ENCODE data around the gene GALNT2. TPM values are rescaled to one million over a fixed set of nuclear protein-coding genes. Genes with fewer than 3 reads are reported as not detected.

The GALNT2 gene
- polyA plus RNA-seq, 1 of the 3 experiments (the other 2 are of a cell fraction): 118 TPM

DNA sequence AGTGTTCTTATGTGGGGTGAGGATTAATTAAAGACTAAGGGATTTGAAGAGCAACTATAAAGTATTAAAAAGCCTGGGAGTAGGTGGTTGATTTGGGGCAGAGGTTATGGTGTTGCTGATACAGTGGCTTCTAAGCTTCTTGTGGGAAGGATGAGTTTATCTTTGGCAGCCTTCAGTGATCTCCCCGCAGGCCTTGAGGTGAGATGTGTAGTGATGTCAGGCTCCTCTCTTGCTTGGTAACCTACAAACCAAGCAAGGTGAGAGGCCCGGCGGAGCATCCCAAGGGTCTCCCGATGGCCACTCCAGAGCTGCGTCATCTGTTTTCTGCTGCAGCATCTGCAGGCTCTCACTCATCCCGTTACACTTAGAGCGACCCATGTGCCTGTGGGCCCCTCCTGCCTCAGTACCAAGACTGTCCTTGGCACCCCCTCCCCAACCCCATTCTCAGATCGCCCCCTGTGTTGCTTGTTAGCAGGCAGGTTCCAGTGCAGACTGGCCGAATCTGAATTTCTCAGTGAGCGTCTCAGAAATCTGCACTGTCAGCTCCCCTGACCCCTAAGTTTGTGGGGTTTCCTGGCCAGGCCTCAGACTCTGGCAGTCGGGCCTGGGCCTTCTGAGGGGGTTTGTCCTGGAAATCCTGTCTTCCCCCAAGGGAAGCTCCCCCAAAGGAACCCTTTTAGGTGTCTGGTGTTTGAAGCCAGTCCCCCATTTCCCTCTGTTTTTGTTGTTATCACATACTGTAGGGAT is 77.9 kb downstream of the GALNT2 start:
- WGBS (ENCODE audit: low lambda C conversion rate): 91% methylated on average over 11 of the region's 11 CpGs
- POLR2A ChIA-PET: no interaction called here
- H2AFZ ChIP-seq (ENCODE audit: low read depth): no peak overlapping the region

GRCh38 chr1:230145505-230145899 is 78.5 kb downstream of the GALNT2 start:
- Histone ChIP-seq H3K9me3 (no peaks in the 10 kb centered on the region), H3F3A (replicated peaks; ENCODE audit: insufficient read depth) (no peaks in the 10 kb centered on the region), H3K9ac (no peak overlapping the region), H3K27me3 (ENCODE audit: insufficient read depth) (no peaks in the 10 kb centered on the region), H3K27ac (ENCODE audit: low read depth in 2 of 2, low read length in 1 of 2) (no peak overlapping the region), H3K4me1 (ENCODE audit: control insufficient read depth in 1 of 2, insufficient read depth in 2 of 2, low read depth in 1 of 2, low read length in 1 of 2) (peaks cover 18 to 46% of the 10 kb centered on the region in 2 experiments; a peak in 3 of 4 replicates), H4K20me1 (ENCODE audit: insufficient read depth) (peaks cover 94% of the 10 kb centered on the region), H3K4me2 (no peak overlapping the region), H3K4me3 (ENCODE audit: low read depth in 2 of 2, low read length in 1 of 2) (no peak overlapping the region), H3K79me2 (ENCODE audit: insufficient read depth) (peaks cover 90% of the 10 kb centered on the region), H3K9me2 (no peaks in the 10 kb centered on the region), H2AFZ (ENCODE audit: low read depth) (no peak overlapping the region), H3K36me3 (replicated peaks in 1 of 2; ENCODE audit: control insufficient read depth in 1 of 2, insufficient read depth in 2 of 2, low read length in 1 of 2) (peaks cover 0 to 3% of the 10 kb centered on the region in 2 experiments)
- peak; percentile 27; the same call in 1 of the 2 replicates for TF ChIP-seq RCOR1 (IDR thresholded peaks at IDR 0.05; ENCODE audit: low read length)
- no peak for TF ChIP-seq TAF1 (IDR thresholded peaks at IDR 0.05; ENCODE audit: borderline replicate concordance, low read depth, low read length)
- 0 out of 2 replicates have a peak, but pooled peaks have one; percentile 49 for TF ChIP-seq NFIC (IDR thresholded peaks at IDR 0.05; ENCODE audit: borderline replicate concordance)
- CTCF ChIA-PET: interaction anchor here (0.8 to 1.4 kb wide), 3 partner anchors 8 to 484 kb away, joined by 4 to 5 read pairs (median 4); no protein-coding TSS in a partner anchor
- peak; percentile 58 for DNase-seq
- WGBS (ENCODE audit: low lambda C conversion rate): 67% methylated on average over 8 of the region's 8 CpGs
- POLR2A ChIA-PET: no interaction called here

More for the DNA sequence above, 77.9 kb downstream of the GALNT2 start:
- Histone ChIP-seq H3K27ac (ENCODE audit: low read depth in 2 of 2, low read length in 1 of 2) (no peak overlapping the region), H4K20me1 (ENCODE audit: insufficient read depth) (peaks cover 95% of the 10 kb centered on the region), H3K4me2 (no peak overlapping the region), H3F3A (replicated peaks; ENCODE audit: insufficient read depth) (no peaks in the 10 kb centered on the region), H3K27me3 (ENCODE audit: insufficient read depth) (no peaks in the 10 kb centered on the region), H3K9ac (no peak overlapping the region), H3K36me3 (replicated peaks in 1 of 2; ENCODE audit: control insufficient read depth in 1 of 2, insufficient read depth in 2 of 2, low read length in 1 of 2) (peaks cover 0 to 3% of the 10 kb centered on the region in 2 experiments), H3K9me2 (no peaks in the 10 kb centered on the region), H3K4me3 (ENCODE audit: low read depth in 2 of 2, low read length in 1 of 2) (no peak overlapping the region), H3K9me3 (no peaks in the 10 kb centered on the region), H3K79me2 (ENCODE audit: insufficient read depth) (peaks cover 88% of the 10 kb centered on the region), H3K4me1 (ENCODE audit: control insufficient read depth in 1 of 2, insufficient read depth in 2 of 2, low read depth in 1 of 2, low read length in 1 of 2) (peaks cover 24 to 52% of the 10 kb centered on the region in 2 experiments; a peak in 3 of 4 replicates)
- CTCF ChIA-PET: interaction anchor here (0.8 to 1.4 kb wide), 2 partner anchors 9 to 484 kb away, joined by 4 read pairs; no protein-coding TSS in a partner anchor
- TF ChIP-seq FOSL2 (IDR thresholded peaks at IDR 0.05; ENCODE audit: borderline replicate concordance, low read depth): no peak
- TF ChIP-seq EP300 (IDR thresholded peaks at IDR 0.05; ENCODE audit: borderline replicate concordance in 1 of 2, low read depth in 1 of 2, low read length in 1 of 2): no peak
- no peak for TF ChIP-seq ELF1 (IDR thresholded peaks at IDR 0.05)
- TF ChIP-seq MXI1 (IDR thresholded peaks at IDR 0.05; ENCODE audit: low read depth, low read length): no peak
- TF ChIP-seq SIN3A (IDR thresholded peaks at IDR 0.05; ENCODE audit: borderline replicate concordance, low read depth, low read length): no peak
- TF ChIP-seq TAF1 (IDR thresholded peaks at IDR 0.05; ENCODE audit: borderline replicate concordance, low read depth, low read length): no peak
- DNase-seq: no peak

DNA sequence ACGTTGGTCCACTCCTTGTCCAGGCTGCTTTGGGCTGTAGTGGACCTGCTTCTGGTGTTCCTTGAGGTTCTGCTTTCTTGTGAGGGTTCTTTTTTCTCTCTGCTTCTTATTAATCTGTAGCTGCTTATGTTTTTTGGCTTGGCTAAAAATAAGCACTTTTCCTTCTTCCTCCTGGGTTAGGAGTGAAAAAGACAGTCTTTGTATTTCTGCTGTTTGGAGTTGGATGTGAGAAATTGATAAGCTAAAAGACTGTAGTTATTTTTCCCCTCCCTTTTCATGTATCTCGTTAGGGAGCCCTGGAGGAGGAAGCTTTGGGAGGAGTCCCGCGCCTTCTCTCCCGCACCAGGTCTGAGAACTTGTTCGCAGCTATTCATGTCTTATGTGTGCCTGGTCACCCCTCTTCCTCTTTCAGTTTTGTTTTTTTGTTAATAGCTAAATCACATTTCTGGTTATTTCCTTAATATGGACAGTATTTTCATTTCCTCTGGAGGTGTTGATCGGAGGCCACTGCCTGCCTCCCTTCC is 79.0 kb downstream of the GALNT2 start:
- 96% methylated on average over 7 of the region's 7 CpGs for WGBS (ENCODE audit: low lambda C conversion rate)

More for the DNA sequence above, 79.0 kb downstream of the GALNT2 start:
- Histone ChIP-seq H3K9ac (no peak overlapping the region), H3K79me2 (ENCODE audit: insufficient read depth) (peaks cover 92% of the 10 kb centered on the region), H2AFZ (ENCODE audit: low read depth) (no peak overlapping the region), H3K4me2 (no peak overlapping the region), H3K4me3 (ENCODE audit: low read depth in 2 of 2, low read length in 1 of 2) (no peak overlapping the region), H3K27me3 (ENCODE audit: insufficient read depth) (no peaks in the 10 kb centered on the region), H3K9me2 (no peaks in the 10 kb centered on the region), H3F3A (replicated peaks; ENCODE audit: insufficient read depth) (no peaks in the 10 kb centered on the region), H3K27ac (ENCODE audit: low read depth in 2 of 2, low read length in 1 of 2) (no peak overlapping the region), H3K4me1 (ENCODE audit: control insufficient read depth in 1 of 2, insufficient read depth in 2 of 2, low read depth in 1 of 2, low read length in 1 of 2) (peaks cover 13 to 44% of the 10 kb centered on the region in 2 experiments; a peak in 2 of 4 replicates), H3K9me3 (no peaks in the 10 kb centered on the region), H4K20me1 (ENCODE audit: insufficient read depth) (peaks cover 91% of the 10 kb centered on the region), H3K36me3 (replicated peaks in 1 of 2; ENCODE audit: control insufficient read depth in 1 of 2, insufficient read depth in 2 of 2, low read length in 1 of 2) (peaks cover 0 to 3% of the 10 kb centered on the region in 2 experiments)
- TF ChIP-seq NRF1 (IDR thresholded peaks at IDR 0.05; ENCODE audit: low read depth, low read length): no peak
- no peak for TF ChIP-seq ELF1 (IDR thresholded peaks at IDR 0.05)
- TF ChIP-seq NFIC (IDR thresholded peaks at IDR 0.05; ENCODE audit: borderline replicate concordance): no peak
- no peak for TF ChIP-seq PBX3 (IDR thresholded peaks at IDR 0.05)
- TF ChIP-seq, protein P1, sequence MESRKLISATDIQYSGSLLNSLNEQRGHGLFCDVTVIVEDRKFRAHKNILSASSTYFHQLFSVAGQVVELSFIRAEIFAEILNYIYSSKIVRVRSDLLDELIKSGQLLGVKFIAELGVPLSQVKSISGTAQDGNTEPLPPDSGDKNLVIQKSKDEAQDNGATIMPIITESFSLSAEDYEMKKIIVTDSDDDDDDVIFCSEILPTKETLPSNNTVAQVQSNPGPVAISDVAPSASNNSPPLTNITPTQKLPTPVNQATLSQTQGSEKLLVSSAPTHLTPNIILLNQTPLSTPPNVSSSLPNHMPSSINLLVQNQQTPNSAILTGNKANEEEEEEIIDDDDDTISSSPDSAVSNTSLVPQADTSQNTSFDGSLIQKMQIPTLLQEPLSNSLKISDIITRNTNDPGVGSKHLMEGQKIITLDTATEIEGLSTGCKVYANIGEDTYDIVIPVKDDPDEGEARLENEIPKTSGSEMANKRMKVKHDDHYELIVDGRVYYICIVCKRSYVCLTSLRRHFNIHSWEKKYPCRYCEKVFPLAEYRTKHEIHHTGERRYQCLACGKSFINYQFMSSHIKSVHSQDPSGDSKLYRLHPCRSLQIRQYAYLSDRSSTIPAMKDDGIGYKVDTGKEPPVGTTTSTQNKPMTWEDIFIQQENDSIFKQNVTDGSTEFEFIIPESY (IDR thresholded peaks at IDR 0.05; ENCODE audit: borderline replicate concordance, low read depth): no peak
- no peak for TF ChIP-seq USF2 (IDR thresholded peaks at IDR 0.05; ENCODE audit: borderline replicate concordance, low read depth, low read length)
- no peak for TF ChIP-seq RFX5 (IDR thresholded peaks at IDR 0.05; ENCODE audit: low read length)
- TF ChIP-seq MEF2A (IDR thresholded peaks at IDR 0.05; ENCODE audit: borderline replicate concordance, low read depth): no peak
- POLR2A ChIA-PET: interaction anchor here (0.7 kb wide), 1 partner anchor 65 kb away, joined by 3 read pairs; no protein-coding TSS in a partner anchor
- DNase-seq: no peak
- CTCF ChIA-PET: interaction anchor here (1.0 kb wide), 1 partner anchor 31 kb away, joined by 5 read pairs; no protein-coding TSS in a partner anchor
